Kidney (tissue), 14 donors: ENCODE results near the gene SNX10. TPM values are rescaled to one million over a fixed set of nuclear protein-coding genes. Genes with fewer than 3 reads are reported as not detected.

ENCODE experiments used
- DNase-seq, 5 donors: peaks; one replicate each; pipeline ENCODE4 v3.0.0-alpha.2; 2013 to 2020
- FAIRE-seq: peaks from 2 replicates; lab custom pipeline; 2012; peaks lifted over from hg19 to GRCh38; lab: Jason Lieb, UNC
- H3K27ac ChIP-seq, 2 donors: one replicate each; pipeline ENCODE4 v1.7.0; 2013; ENCODE audit warnings: low read depth in 2 of 2, low read length in 2 of 2, inconsistent platforms in 1 of 2
- H3K27me3 ChIP-seq: one replicate; pipeline ENCODE4 v1.7.1; 2013; ENCODE audit warnings: low read length, inconsistent platforms; ENCODE audit not compliant: control insufficient read depth, insufficient read depth
- H3K36me3 ChIP-seq, 3 donors: one replicate each; pipeline versions ENCODE4 v1.7.0 to v1.7.1; 2013; ENCODE audit warnings: low read length in 3 of 3, control low read depth in 1 of 3, inconsistent platforms in 1 of 3; ENCODE audit not compliant: insufficient read depth in 3 of 3, control insufficient read depth in 2 of 3
- H3K4me1 ChIP-seq, 3 donors: one replicate each; pipeline versions ENCODE4 v1.7.0 to v1.7.1; 2013; ENCODE audit warnings: low read length in 3 of 3, inconsistent platforms in 1 of 3, low read depth in 1 of 3; ENCODE audit not compliant: control insufficient read depth in 2 of 3, insufficient read depth in 2 of 3
- H3K4me3 ChIP-seq, 3 donors: one replicate each; pipeline versions ENCODE4 v1.7.0 to v1.8.1; 2013; ENCODE audit warnings: low read length in 3 of 3, control low read depth in 1 of 3, inconsistent platforms in 1 of 3
- H3K9ac ChIP-seq, 3 donors: one replicate each; pipeline versions ENCODE4 v1.7.0 to v1.7.1; 2013; ENCODE audit warnings: low read length in 3 of 3, control low read depth in 1 of 3, inconsistent platforms in 1 of 3
- H3K9me3 ChIP-seq, 3 donors: one replicate each; pipeline versions ENCODE4 v1.7.0 to v1.7.1; 2013; ENCODE audit warnings: low read length in 3 of 3, control low read depth in 1 of 3, inconsistent platforms in 1 of 3; ENCODE audit not compliant: control insufficient read depth in 2 of 3, insufficient read depth in 1 of 3
- CTCF ChIP-seq: IDR thresholded peaks from 3 replicates; pipeline ENCODE4 v1.5.1; 2012; ENCODE audit warnings: mild to moderate bottlenecking, moderate library complexity, borderline replicate concordance; ENCODE audit not compliant: insufficient read depth; ENCODE audit errors: extremely low read depth
- intact Hi-C: fragments of 100-400 bp; cut with DNase I; formaldehyde crosslinking; loops from one replicate; pipeline ENCODE4 v1.11.1; 2022
- polyA plus RNA-seq: library from polyadenylated mRNA; stranded (reverse); fragments of 350-450 nt; fragmentation: Illumina TruSeq; extraction: RNeasy Lipid Tissue Mini Kit (QIAGEN cat#74804); gene quantifications from one replicate; pipeline ENCODE4 v1.2.3, GENCODE V29; 2014; ENCODE audit warnings: low read depth, low replicate concordance; ENCODE audit not compliant: insufficient read depth
- total RNA-seq: library from RNA; stranded (reverse); fragmentation: NEBNext Ultra II Directional; extraction: Animal tissue kit (Norgen Biotek cat#: 25700); gene quantifications from one replicate; pipeline ENCODE4 v1.2.1, GENCODE V29; 2021
- donor health status: control.
- donor health status: control.
- donor health status: control.
- donor health status: control.
- donor health status: control.
- donor health status: DM: yes; HTN: yes; CAD: no.
- donor health status: Normal renal cell carcinoma (clear cell type).

SNX10 gene
- total and polyA plus RNA-seq, 2 donors from 2014 or later, result 30.1 to 72.0 TPM

DNA sequence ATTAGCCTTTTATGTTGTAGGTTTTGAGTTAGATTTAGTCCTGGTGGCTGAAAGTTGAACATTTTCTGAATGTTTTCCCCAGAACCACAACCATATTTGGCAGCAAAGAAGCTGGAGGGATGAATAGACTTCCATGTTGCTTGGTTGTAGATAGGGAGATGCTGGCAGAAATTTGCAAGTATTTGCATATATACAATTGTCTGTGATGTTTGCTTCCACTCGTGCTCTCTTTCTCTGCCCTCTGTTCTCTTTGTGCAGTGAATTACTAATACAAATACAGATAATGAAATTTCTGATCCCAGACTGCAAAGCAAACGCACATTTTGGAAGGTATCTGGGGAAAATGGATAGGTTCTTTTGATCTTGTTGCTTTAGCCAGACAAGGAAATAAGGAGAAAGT lies 96.1 kb downstream of the SNX10 start:
- intact Hi-C loops, result no loop called here
- FAIRE-seq, result no peak
- no peak overlapping the region for H3K27ac ChIP-seq
- no peak for DNase-seq
- no peaks in the 10 kb centered on the region for H3K36me3 ChIP-seq
- no peak for TF ChIP-seq CTCF
- H3K4me3 ChIP-seq, result no peak overlapping the region
- H3K9me3 ChIP-seq, result no peaks in the 10 kb centered on the region
- H3K9ac ChIP-seq, result no peak overlapping the region
- no peaks in the 10 kb centered on the region for H3K4me1 ChIP-seq
- H3K27me3 ChIP-seq, result no peaks in the 10 kb centered on the region

DNA sequence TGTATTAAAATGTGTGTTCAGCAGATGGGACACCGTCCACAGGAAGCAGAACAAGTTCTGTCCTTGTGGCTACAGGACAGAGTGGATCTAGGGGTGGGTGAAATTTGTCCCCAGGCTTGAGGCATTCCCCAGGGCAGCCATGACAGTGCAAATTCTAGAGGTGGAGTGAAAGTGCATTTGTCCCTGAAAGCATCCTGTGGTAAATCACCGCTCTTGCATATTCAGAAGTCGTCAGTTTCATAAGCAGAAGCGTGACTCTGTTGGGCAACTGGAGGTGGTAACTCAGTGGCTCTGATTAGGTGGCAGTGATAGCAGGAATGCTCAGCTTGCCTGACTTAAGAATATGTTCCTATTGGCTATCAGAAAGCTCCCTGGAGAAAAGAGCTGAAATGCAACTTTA lies 96.6 kb downstream of the SNX10 start:
- no peak for FAIRE-seq
- no peak overlapping the region for H3K27ac ChIP-seq
- H3K36me3 ChIP-seq, result no peaks in the 10 kb centered on the region
- H3K4me1 ChIP-seq, result no peaks in the 10 kb centered on the region
- intact Hi-C loops, result no loop called here
- no peaks in the 10 kb centered on the region for H3K27me3 ChIP-seq
- no peak overlapping the region for H3K9ac ChIP-seq
- H3K4me3 ChIP-seq, result no peak overlapping the region
- no peaks in the 10 kb centered on the region for H3K9me3 ChIP-seq
- no peak for TF ChIP-seq CTCF
- no peak for DNase-seq

- intact Hi-C loops, result no loop called here
- H3K27me3 ChIP-seq, result no peaks in the 10 kb centered on the region
- FAIRE-seq (no peak), DNase-seq (no peak)
- no peak overlapping the region for H3K4me3 ChIP-seq
- H3K27ac ChIP-seq, result no peak overlapping the region
- no peak overlapping the region for H3K9ac ChIP-seq
- H3K9me3 ChIP-seq, result no peaks in the 10 kb centered on the region
- H3K4me1 ChIP-seq, result no peaks in the 10 kb centered on the region
- no peak for TF ChIP-seq CTCF
- no peaks in the 10 kb centered on the region for H3K36me3 ChIP-seq
These were observed 98.4 kb downstream of the SNX10 start for GRCh38 chr7:26390016-26390415.

DNA sequence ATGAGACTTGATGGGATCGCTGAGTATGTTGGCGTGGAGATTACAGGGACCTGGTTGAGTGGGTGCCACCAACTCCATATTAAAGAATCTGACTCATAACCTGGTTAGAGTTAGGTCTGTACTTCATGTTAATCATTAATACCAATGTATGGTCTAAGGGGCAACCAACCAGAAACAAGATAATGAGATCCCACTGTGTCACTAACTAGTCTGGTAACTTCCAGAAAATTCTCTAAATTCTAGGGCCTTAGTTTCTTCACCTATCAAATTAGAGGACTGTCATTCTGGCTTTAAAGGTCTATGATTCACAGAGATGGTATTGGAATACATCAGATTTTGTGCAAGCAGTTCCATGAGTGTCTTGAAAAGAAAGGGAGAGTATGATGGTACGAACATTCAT lies 102.2 kb downstream of the SNX10 start:
- intact Hi-C loops, result no loop called here
- Histone ChIP-seq H3K9ac (no peak overlapping the region), H3K36me3 (no peaks in the 10 kb centered on the region), H3K27ac (peak overlapping the region in 1 of 2 donors; percentile 16), H3K9me3 (no peaks in the 10 kb centered on the region), H3K27me3 (no peaks in the 10 kb centered on the region), H3K4me3 (no peak overlapping the region), H3K4me1 (no peaks in the 10 kb centered on the region)
- DNase-seq (peak in 2 of 5 donors; percentile 48 to 61), FAIRE-seq (no peak)
- TF ChIP-seq CTCF, result no peak
